ENCODE results near the gene DDIT3. TPM values are rescaled to one million over a fixed set of nuclear protein-coding genes. Genes with fewer than 3 reads are reported as not detected.
A peak's percentile ranks its signal among the peaks of the same experiment; 100 is the strongest.
"Not testable (repeated sequence)": the region's sequence is repeated elsewhere in the genome, so short reads cannot be mapped to it uniquely, and the experiment has no call there.

DDIT3 gene
- total RNA-seq, 2 experiments from 2014 or later: 28.0 TPM

GRCh38 chr12:57500213-57500612, 20.1 kb downstream of the DDIT3 start:
- ATAC-seq (no peak), DNase-seq (no peak)
- CTCF ChIA-PET: no interaction called here
- intact Hi-C loops (cut with micrococcal nuclease): no loop called here
- Mint-ChIP-seq H3K36me3 (ENCODE audit: low read depth) (peaks cover 74% of the 10 kb centered on the region), H3K9me3 (peaks cover 2% of the 10 kb centered on the region), H3K27ac (no peak overlapping the region), H3K4me3 (no peak overlapping the region), H3K27me3 (no peaks in the 10 kb centered on the region), H3K4me1 (ENCODE audit: low read depth) (peaks cover 5% of the 10 kb centered on the region)
- TF ChIP-seq CTCF (IDR thresholded peaks at IDR 0.05): no peak
- POLR2A ChIA-PET: interaction anchor here (1.4 kb wide), 1 partner anchor 10 kb away, joined by 5 read pairs; no protein-coding TSS in a partner anchor

GRCh38 chr12:57498571-57498970, 21.7 kb downstream of the DDIT3 start:
- no peak for TF ChIP-seq CTCF (IDR thresholded peaks at IDR 0.05)
- Mint-ChIP-seq H3K27me3 (no peaks in the 10 kb centered on the region), H3K27ac (no peak overlapping the region), H3K36me3 (ENCODE audit: low read depth) (peaks cover 70% of the 10 kb centered on the region), H3K4me1 (ENCODE audit: low read depth) (peaks cover 5% of the 10 kb centered on the region), H3K4me3 (no peak overlapping the region), H3K9me3 (peaks cover 2% of the 10 kb centered on the region)
- ATAC-seq (no peak), DNase-seq (no peak)
- ChIA-PET CTCF (no interaction called here), POLR2A (interaction anchor here (1.3 to 1.5 kb wide), 2 partner anchors 13 to 21 kb away, joined by 4 read pairs; no protein-coding TSS in a partner anchor)
- intact Hi-C loops (cut with micrococcal nuclease): no loop called here

GRCh38 chr12:57498132-57498502, 22.2 kb downstream of the DDIT3 start:
- Mint-ChIP-seq H3K27ac (no peak overlapping the region), H3K4me3 (no peak overlapping the region), H3K9me3 (peaks cover 2% of the 10 kb centered on the region), H3K4me1 (ENCODE audit: low read depth) (peaks cover 5% of the 10 kb centered on the region), H3K36me3 (ENCODE audit: low read depth) (peaks cover 69% of the 10 kb centered on the region), H3K27me3 (no peaks in the 10 kb centered on the region)
- DNase-seq (no peak), ATAC-seq (no peak)
- CTCF ChIA-PET: interaction anchor here (2.0 kb wide), 1 partner anchor 39 kb away, joined by 5 read pairs; the partner anchor contains the start of gene GLI1
- intact Hi-C loops (cut with micrococcal nuclease): no loop called here
- no peak for TF ChIP-seq CTCF (IDR thresholded peaks at IDR 0.05)
- POLR2A ChIA-PET: interaction anchor here (1.3 to 1.8 kb wide), 4 partner anchors 8 to 37 kb away, joined by 4 to 5 read pairs (median 4); no protein-coding TSS in a partner anchor

GRCh38 chr12:57497223-57498131, 22.8 kb downstream of the DDIT3 start:
- ChIA-PET CTCF (interaction anchor here (2.0 kb wide), 1 partner anchor 38 kb away, joined by 5 read pairs; the partner anchor contains the start of gene GLI1), POLR2A (interaction anchor here (0.6 to 1.8 kb wide), 9 partner anchors 8 to 38 kb away, joined by 3 to 11 read pairs (median 4); no protein-coding TSS in a partner anchor)
- H3K27ac Mint-ChIP-seq: peak overlapping the region; percentile 53
- no peak overlapping the region for H3K4me3 Mint-ChIP-seq
- no peaks in the 10 kb centered on the region for H3K27me3 Mint-ChIP-seq
- no peak for TF ChIP-seq CTCF (IDR thresholded peaks at IDR 0.05)
- H3K9me3 Mint-ChIP-seq: peaks cover 2% of the 10 kb centered on the region
- DNase-seq (no peak), ATAC-seq (no peak)
- H3K36me3 Mint-ChIP-seq (ENCODE audit: low read depth): peaks cover 71% of the 10 kb centered on the region
- intact Hi-C loops (cut with micrococcal nuclease): no loop called here
- H3K4me1 Mint-ChIP-seq (ENCODE audit: low read depth): peaks cover 10% of the 10 kb centered on the region

- POLR2A ChIA-PET: interaction anchor here (0.6 to 1.8 kb wide), 7 partner anchors 8 to 38 kb away, joined by 3 to 11 read pairs (median 4); no protein-coding TSS in a partner anchor
Measured at GRCh38 chr12:57496822-57497221, 23.5 kb downstream of the DDIT3 start.

GRCh38 chr12:57495051-57495701, 25.1 kb downstream of the DDIT3 start:
- not testable (repeated sequence) for H3K27me3 Mint-ChIP-seq
- CTCF ChIA-PET: interaction anchor here (0.6 kb wide), 1 partner anchor 96 kb away, joined by 3 read pairs; no protein-coding TSS in a partner anchor
- peaks cover 74% of the 10 kb centered on the region for H3K36me3 Mint-ChIP-seq (ENCODE audit: low read depth)

More at GRCh38 chr12:57496822-57497221, 23.5 kb downstream of the DDIT3 start:
- no peak for TF ChIP-seq CTCF (IDR thresholded peaks at IDR 0.05)
- ATAC-seq (no peak), DNase-seq (no peak)
- Mint-ChIP-seq H3K36me3 (ENCODE audit: low read depth) (peaks cover 74% of the 10 kb centered on the region), H3K4me3 (no peak overlapping the region), H3K4me1 (ENCODE audit: low read depth) (peaks cover 8% of the 10 kb centered on the region), H3K9me3 (peaks cover 2% of the 10 kb centered on the region), H3K27me3 (no peaks in the 10 kb centered on the region), H3K27ac (peak overlapping the region; percentile 53)
- intact Hi-C loops (cut with micrococcal nuclease): no loop called here
- CTCF ChIA-PET: interaction anchor here (2.0 kb wide), 1 partner anchor 38 kb away, joined by 5 read pairs; the partner anchor contains the start of gene GLI1

More at GRCh38 chr12:57495051-57495701, 25.1 kb downstream of the DDIT3 start:
- H3K4me3 Mint-ChIP-seq; H3K9me3 Mint-ChIP-seq; POLR2A ChIA-PET; DNase-seq; ATAC-seq; intact Hi-C loops (cut with micrococcal nuclease); H3K27ac Mint-ChIP-seq: not testable (repeated sequence)
- peaks cover 17% of the 10 kb centered on the region for H3K4me1 Mint-ChIP-seq (ENCODE audit: low read depth)

Measured in activated CD8-positive, alpha-beta T cell treated with anti-CD3 and anti-CD28 coated beads for 36 hours (primary cell).